A549 (cell line): ENCODE results near the gene MTRR. TPM values are rescaled to one million over a fixed set of nuclear protein-coding genes. Genes with fewer than 3 reads are reported as not detected.

ENCODE experiments used
- ATAC-seq, 2 experiments: fragments of 200-7000 bp in 1 of 2; fragments of >200 bp in 1 of 2; cut with Nextera tagmentation in 1 of 2; cut with Tn5 transposase in 1 of 2; 3 replicates each; pipeline versions ENCODE4 v1.8.0 to v1.9.1; 2018 to 2020; ENCODE audit warnings: mild to moderate bottlenecking in 1 of 2, moderate library complexity in 1 of 2
- CTCF ChIA-PET: fragments of 300-600 bp; sonication (Branson Sonifier 250); formaldehyde crosslinking; extraction: SDS; loops from one replicate; lab custom pipeline; 2021; ENCODE audit warnings: antibody characterized with exemption, inconsistent platforms; lab: Yijun Ruan, JAX
- POLR2A ChIA-PET: fragments of 350-600 bp; formaldehyde crosslinking; extraction: SDS; loops from one replicate; lab custom pipeline; 2021; ENCODE audit warnings: antibody characterized with exemption, inconsistent platforms; lab: Yijun Ruan, JAX
- DNase-seq, 2 experiments: peaks; one replicate each; pipeline versions ENCODE4 v3.0.0 to v3.0.0-alpha.2; 2011 to 2016; ENCODE audit warnings: low read depth in 1 of 2, low spot score in 1 of 2
- FAIRE-seq: peaks from 2 replicates; lab custom pipeline; 2011; peaks lifted over from hg19 to GRCh38; lab: Jason Lieb, UNC
- H3K27ac ChIP-seq, 2 experiments: fragments of >200 bp; sonication (Bioruptor Twin); formaldehyde crosslinking; 3 replicates each; pipeline ENCODE4 v1.5.1; 2016 to 2017
- H3K4me1 ChIP-seq: fragments of >200 bp; sonication (Bioruptor Twin); formaldehyde crosslinking; 3 replicates; pipeline ENCODE4 v1.6.1; 2016
- H3K4me2 ChIP-seq: fragments of >200 bp; sonication (Bioruptor Twin); formaldehyde crosslinking; 3 replicates; pipeline ENCODE4 v1.6.1; 2016
- H3K4me3 ChIP-seq: fragments of >200 bp; sonication (Bioruptor Twin); formaldehyde crosslinking; 3 replicates; pipeline ENCODE4 v1.5.1; 2016
- H3K9me3 ChIP-seq: fragments of >200 bp; sonication (Bioruptor Twin); formaldehyde crosslinking; 3 replicates; pipeline ENCODE4 v1.6.1; 2016
- ATOH8 ChIP-seq: fragments of 250-450 bp; sonication (Bioruptor Pico); IDR thresholded peaks from 2 replicates; pipeline ENCODE4 v1.5.0; 2020; ENCODE audit warnings: low read depth, mild to moderate bottlenecking, moderate library complexity
- BHLHE40 ChIP-seq: IDR thresholded peaks from 2 replicates; pipeline ENCODE4 v1.6.1; 2012; ENCODE audit warnings: low read depth, low read length, inconsistent platforms
- CBX8 ChIP-seq: fragments of 200-600 bp; sonication (generic); IDR thresholded peaks from 2 replicates; pipeline ENCODE4 v1.6.1; 2016
- CEBPB ChIP-seq, 2 experiments: fragments of >200 bp in 1 of 2; sonication (Bioruptor Twin) in 1 of 2; formaldehyde crosslinking in 1 of 2; IDR thresholded peaks; 2 replicates each; pipeline ENCODE4 v1.6.1; 2012 to 2016
- CHD2 ChIP-seq: fragments of 150-350 bp; IDR thresholded peaks from 2 replicates; pipeline ENCODE4 v1.6.1; 2014; ENCODE audit warnings: low read length; ENCODE audit not compliant: partially characterized antibody
- CTCF ChIP-seq: fragments of >200 bp; sonication (Bioruptor Twin); formaldehyde crosslinking; IDR thresholded peaks from 3 replicates; pipeline ENCODE4 v1.5.1; 2016
- E2F6 ChIP-seq: IDR thresholded peaks from 2 replicates; pipeline ENCODE4 v1.6.1; 2012; ENCODE audit warnings: low read depth, borderline replicate concordance
- ELK1 ChIP-seq: fragments of 150-350 bp; IDR thresholded peaks from 2 replicates; pipeline ENCODE4 v1.6.1; 2014; ENCODE audit warnings: low read depth, mild to moderate bottlenecking, low read length
- FOSL2 ChIP-seq, 2 experiments: fragments of 450-650 bp in 1 of 2; fragments of >200 bp in 1 of 2; sonication (Bioruptor Twin) in 1 of 2; formaldehyde crosslinking; IDR thresholded peaks; 2 replicates each; pipeline versions ENCODE4 v1.5.0 to v1.6.1; 2016 to 2020; ENCODE audit warnings: mild to moderate bottlenecking in 1 of 2, moderate library complexity in 1 of 2
- FOXS1 ChIP-seq: fragments of 250-450 bp; sonication (Bioruptor Pico); IDR thresholded peaks from 2 replicates; pipeline ENCODE4 v1.5.0; 2020; ENCODE audit warnings: mild to moderate bottlenecking, moderate library complexity
- GATA3 ChIP-seq: IDR thresholded peaks from 2 replicates; pipeline ENCODE4 v1.6.1; 2012; ENCODE audit warnings: borderline replicate concordance
- HDAC2 ChIP-seq: fragments of 200-600 bp; sonication (generic); IDR thresholded peaks from 2 replicates; pipeline ENCODE4 v1.6.1; 2016
- HEYL ChIP-seq: fragments of 250-450 bp; sonication (Bioruptor Pico); IDR thresholded peaks from 2 replicates; pipeline ENCODE4 v1.8.0; 2021; ENCODE audit warnings: mild to moderate bottlenecking, moderate library complexity
- HMGXB4 ChIP-seq: fragments of 250-450 bp; sonication (Bioruptor Pico); IDR thresholded peaks from 2 replicates; pipeline ENCODE4 v1.5.0; 2021; ENCODE audit warnings: mild to moderate bottlenecking, moderate library complexity, borderline replicate concordance
- HOXB13 ChIP-seq: fragments of 250-450 bp; sonication (Bioruptor Pico); IDR thresholded peaks from 2 replicates; pipeline ENCODE4 v1.5.0; 2020; ENCODE audit warnings: low read depth, mild to moderate bottlenecking, moderate library complexity
- JUN ChIP-seq, 2 experiments: fragments of >200 bp; sonication (Bioruptor Twin); formaldehyde crosslinking; IDR thresholded peaks; 2 replicates in 1 of 2; 3 replicates in 1 of 2; pipeline ENCODE4 v1.6.1; 2016 to 2017
- JUNB ChIP-seq: fragments of >200 bp; sonication (Bioruptor Twin); formaldehyde crosslinking; IDR thresholded peaks from 2 replicates; pipeline ENCODE4 v1.6.1; 2016
- MAX ChIP-seq: IDR thresholded peaks from 2 replicates; pipeline ENCODE4 v1.6.1; 2012
- MYC ChIP-seq: IDR thresholded peaks from 2 replicates; pipeline ENCODE4 v1.6.1; 2012; ENCODE audit warnings: mild to moderate bottlenecking, inconsistent platforms, low read length, improper control_type of control experiment, borderline replicate concordance
- NFE2L2 ChIP-seq: fragments of 150-350 bp; conservative IDR thresholded peaks from 2 replicates; pipeline ENCODE4 v1.6.1; 2014; ENCODE audit warnings: low read length
- NPAS2 ChIP-seq: fragments of 250-450 bp; sonication (Bioruptor Pico); IDR thresholded peaks from 2 replicates; pipeline ENCODE4 v1.8.0; 2022; ENCODE audit warnings: mild to moderate bottlenecking, moderate library complexity, borderline replicate concordance
- NR3C1 ChIP-seq: fragments of >200 bp; sonication (Bioruptor Twin); formaldehyde crosslinking; IDR thresholded peaks from 3 replicates; pipeline ENCODE4 v1.6.1; 2017
- POLR2A ChIP-seq: IDR thresholded peaks from 2 replicates; pipeline ENCODE4 v1.6.1; 2012; ENCODE audit warnings: mild to moderate bottlenecking, low read length
- RARB ChIP-seq: fragments of 250-450 bp; sonication (Bioruptor Pico); IDR thresholded peaks from 2 replicates; pipeline ENCODE4 v1.8.0; 2021; ENCODE audit warnings: mild to moderate bottlenecking, moderate library complexity
- RCOR1 ChIP-seq: fragments of 150-350 bp; IDR thresholded peaks from 2 replicates; pipeline ENCODE4 v1.6.1; 2014; ENCODE audit warnings: antibody characterized with exemption, low read length, low read depth
- REST ChIP-seq: fragments of 200-600 bp; sonication (generic); IDR thresholded peaks from 2 replicates; pipeline ENCODE4 v1.6.1; 2016; ENCODE audit warnings: antibody characterized with exemption, mild to moderate bottlenecking, moderate library complexity
- SREBF2 ChIP-seq: fragments of 450-650 bp; IDR thresholded peaks from 2 replicates; pipeline ENCODE4 v1.6.1; 2014; ENCODE audit warnings: mild to moderate bottlenecking, moderate library complexity
- TFCP2L1 ChIP-seq: fragments of 250-450 bp; sonication (Bioruptor Pico); IDR thresholded peaks from 2 replicates; pipeline ENCODE4 v1.5.0; 2021; ENCODE audit warnings: mild to moderate bottlenecking
- ZNF302 ChIP-seq: fragments of 250-450 bp; sonication (Bioruptor Pico); IDR thresholded peaks from 2 replicates; pipeline ENCODE4 v1.9.0; 2021; ENCODE audit warnings: inconsistent platforms, mild to moderate bottlenecking, moderate library complexity
- ZSCAN20 ChIP-seq: fragments of 250-450 bp; sonication (Bioruptor Pico); IDR thresholded peaks from 2 replicates; pipeline ENCODE4 v1.8.0; 2022; ENCODE audit warnings: mild to moderate bottlenecking, moderate library complexity
- WGBS: methylation state at CpG from one replicate; pipeline ENCODE4 v1.1.6; 2017; ENCODE audit errors: missing lambda C conversion rate; 5-methylcytosine and 5-hydroxymethylcytosine counted together
- polyA minus RNA-seq: library from RNA; depleted of rRNA, polyadenylated mRNA; stranded (reverse); fragments of >200 nt; gene quantifications from 2 replicates; pipeline ENCODE4 v1.2.3, GENCODE V29; 2011; rRNA and poly(A)+ RNA removed
- polyA plus RNA-seq, 4 experiments: library from polyadenylated mRNA; depleted of rRNA in 3 of 4; stranded (reverse); fragments of >200 nt; fragmentation: RNase III in 1 of 4; extraction: RNeasy Plus Mini Kit Qiagen cat#74134 plus additional on column Dnase treatment in 1 of 4; gene quantifications; 2 replicates in 3 of 4; 3 replicates in 1 of 4; pipeline ENCODE4 v1.2.3, GENCODE V29; 2011 to 2017

Gene MTRR
- polyA plus RNA-seq (2011; rRNA removed) (86.3 and 110 TPM in 2 replicates), polyA plus RNA-seq (2017; fragmentation: RNase III; extraction: RNeasy Plus Mini Kit Qiagen cat#74134 plus additional on column Dnase treatment) (40.0 to 47.5 TPM (median 44.1 TPM) in 3 replicates), polyA minus RNA-seq (116 and 140 TPM in 2 replicates)
- 36.4 and 42.8 TPM in 2 replicates for polyA plus RNA-seq (2012; cell fraction: cytosol; rRNA removed)
- polyA plus RNA-seq (2012; cell fraction: nucleus; rRNA removed) = 29.7 and 44.5 TPM in 2 replicates

GRCh38 chr5:7868773-7869473 is at the start of gene MTRR, which contains the start of gene FASTKD3:
Gene MTRR (plus strand): TSS chr5:7869148. CDS start chr5:7870795, 1,647 bp downstream.
Gene FASTKD3 (minus strand): TSS chr5:7869031. CDS start chr5:7868083, 948 bp downstream.
- Histone ChIP-seq H3K4me1 (peaks cover 26% of the 10 kb centered on the region), H3K4me2 (peak within 1 kb of the TSS; percentile 97), H3K9me3 (no peaks in the 10 kb centered on the region), H3K4me3 (peak within 1 kb of the TSS; percentile 97), H3K27ac (peak within 1 kb of the TSS; percentile 84 to 95)
- DNase-seq (peak; percentile 88 to 93), FAIRE-seq (no peak), ATAC-seq (peak; percentile 99 to 100)
- WGBS = under 1% methylated on average over 22 of the region's 83 CpGs
- ChIA-PET POLR2A (interaction anchor here (1.0 kb wide), 4 partner anchors 9 to 14 kb away, joined by 3 to 8 read pairs (median 6); no protein-coding TSS in a partner anchor), CTCF (interaction anchor here (1.1 to 1.7 kb wide), 4 partner anchors 11 to 53 kb away, joined by 3 to 6 read pairs (median 4); no protein-coding TSS in a partner anchor)
- TF ChIP-seq FOSL2 (IDR thresholded peaks at IDR 0.05) (no peak), FOSL2 (CRISPR knock-in tag; IDR thresholded peaks at IDR 0.05) (no peak), MYC (no peak), ELK1 (no peak), FOXS1 (no peak), HEYL (CRISPR knock-in tag) (no peak), CTCF (no peak), ATOH8 (CRISPR knock-in tag) (no peak), CEBPB (IDR thresholded peaks at IDR 0.05) (peak in 1 of 2 experiments; percentile 26; a peak in 1 of 4 replicates), RARB (CRISPR knock-in tag) (no peak), NPAS2 (CRISPR knock-in tag) (no peak), NFE2L2 (no peak), CBX8 (no peak), SREBF2 (no peak), HDAC2 (no peak), JUN (IDR thresholded peaks at IDR 0.05) (peak in 1 of 2 experiments; percentile 61; a peak in 3 of 5 replicates), ZNF302 (CRISPR knock-in tag) (no peak), E2F6 (peak; percentile 45; the same call in 1 of the 2 replicates), HMGXB4 (CRISPR knock-in tag) (no peak), JUNB (no peak), TFCP2L1 (CRISPR knock-in tag) (no peak), RCOR1 (no peak), CHD2 (no peak), MAX (peak; percentile 75), POLR2A (peak; percentile 90), REST (0 out of 2 replicates have a peak, but pooled peaks have one; percentile 4), HOXB13 (CRISPR knock-in tag) (no peak), BHLHE40 (no peak), NR3C1 (no peak), GATA3 (no peak), ZSCAN20 (CRISPR knock-in tag) (no peak)
